HG03354 (cell line): Measurements from ENCODE around the gene NKAPD1.

Source experiments
- ATAC-seq: cut with Tn5 transposase; IDR thresholded peaks from one replicate; pipeline ENCODE4 v1.9.1; 2021; ENCODE audit warnings: mild to moderate bottlenecking; ENCODE audit not compliant: unreplicated experiment, poor library complexity, severe bottlenecking

NKAPD1 gene

GRCh38 chr11:112132737-112133136, 58.6 kb downstream of the NKAPD1 start:
- no peak for ATAC-seq

DNA sequence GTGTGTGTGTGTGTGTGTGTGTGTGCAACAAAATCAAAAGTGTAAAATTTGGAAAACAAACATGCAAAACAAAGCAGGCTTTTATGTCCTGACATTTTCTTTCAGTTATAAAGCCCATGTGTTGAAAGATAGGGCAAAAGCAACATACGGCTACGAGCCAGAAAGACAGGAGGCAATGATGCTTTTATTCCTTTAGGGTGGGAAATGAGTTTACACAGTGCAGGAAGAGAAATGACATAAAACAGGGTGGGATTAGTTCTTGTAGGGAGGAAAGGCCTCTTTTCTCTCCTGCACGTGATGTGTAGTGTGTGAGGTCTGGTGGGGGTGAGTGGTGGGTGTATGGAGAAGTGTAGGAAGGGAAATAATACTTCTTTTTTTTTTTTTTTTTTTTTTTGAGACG, 60.4 kb downstream of the NKAPD1 start:
- no peak for ATAC-seq
